ENCODE results near the gene FOXP1.

GRCh38 chr3:71127052-71127831, 456.3 kb downstream of the FOXP1 start:
- TF ChIP-seq CTCF (IDR thresholded peaks at IDR 0.05; ENCODE audit: poor library complexity, severe bottlenecking) = no peak
- TF ChIP-seq REST (IDR thresholded peaks at IDR 0.05; ENCODE audit: borderline replicate concordance) = no peak
- no peak for TF ChIP-seq SMC3 (conservative IDR thresholded peaks at IDR 0.05; ENCODE audit: poor library complexity)
- no peak for TF ChIP-seq POLR2AphosphoS5 (IDR thresholded peaks at IDR 0.05)
- TF ChIP-seq TAF1 (IDR thresholded peaks at IDR 0.05; ENCODE audit: low read depth) = no peak
- no peak for TF ChIP-seq MXI1 (conservative IDR thresholded peaks at IDR 0.05; ENCODE audit: poor library complexity, severe bottlenecking)
